HepG2 (cell line): ENCODE measurements around the gene CRYZ. TPM values are rescaled to one million over a fixed set of nuclear protein-coding genes. Genes with fewer than 3 reads are reported as not detected.

Experiments
- AFF4 ChIP-seq: sonication (generic); formaldehyde crosslinking; IDR thresholded peaks from 2 replicates; pipeline ENCODE4 v1.4.0; 2020; ENCODE audit warnings: missing genetic modification reagents
- ETS1 ChIP-seq: sonication (generic); formaldehyde crosslinking; IDR thresholded peaks from 2 replicates; pipeline ENCODE4 v1.4.0; 2020; ENCODE audit warnings: missing genetic modification reagents
- FOXK2 ChIP-seq: fragments of 450-650 bp; IDR thresholded peaks from 2 replicates; pipeline ENCODE4 v1.6.1; 2016
- HOXD1 ChIP-seq: sonication (generic); formaldehyde crosslinking; IDR thresholded peaks from 2 replicates; pipeline ENCODE4 v1.5.0; 2020; ENCODE audit warnings: missing genetic modification reagents
- IRF9 ChIP-seq: sonication (generic); formaldehyde crosslinking; IDR thresholded peaks from 2 replicates; pipeline ENCODE4 v1.8.0; 2022; ENCODE audit warnings: missing genetic modification reagents, mild to moderate bottlenecking, borderline replicate concordance
- MYC ChIP-seq: sonication (generic); formaldehyde crosslinking; IDR thresholded peaks from 2 replicates; pipeline ENCODE4 v1.9.0; 2021; ENCODE audit warnings: missing genetic modification reagents, borderline replicate concordance
- SIN3A ChIP-seq: IDR thresholded peaks from 2 replicates; pipeline ENCODE4 v1.6.1; 2011; ENCODE audit warnings: low read depth, mild to moderate bottlenecking, control low read depth, low read length, borderline replicate concordance
- TEF ChIP-seq: sonication (generic); formaldehyde crosslinking; IDR thresholded peaks from 2 replicates; pipeline ENCODE4 v1.5.0; 2020; ENCODE audit warnings: missing genetic modification reagents
- polyA plus RNA-seq, 8 experiments: library from polyadenylated mRNA; depleted of rRNA in 3 of 8; stranded (reverse) in 7 of 8; unstranded in 1 of 8; fragments of >200 nt; fragmentation: Illumina TruSeq in 4 of 8; extraction: Trizol in 4 of 8; gene quantifications; 2 replicates each; pipeline versions ENCODE4 v1.2.1 to v1.2.3, GENCODE V29; 2011 to 2016; ENCODE audit warnings: low read depth in 4 of 8, missing spikeins in 1 of 8, mixed read lengths in 1 of 8; ENCODE audit not compliant: insufficient read depth in 1 of 8
- total RNA-seq, 5 experiments: library from RNA; depleted of rRNA; stranded (reverse); fragments of >200 nt; fragmentation: Illumina TruSeq; extraction: Trizol; gene quantifications; 2 replicates each; pipeline ENCODE4 v1.2.3, GENCODE V29; 2016; ENCODE audit warnings: low read depth in 1 of 5
- TF ChIP-seq, protein P1 (sequence below): sonication (generic); formaldehyde crosslinking; IDR thresholded peaks from 2 replicates; pipeline ENCODE4 v1.5.1; 2020; ENCODE audit warnings: mild to moderate bottlenecking, missing genetic modification reagents, moderate library complexity
- TF ChIP-seq, protein P2 (sequence below): sonication (generic); formaldehyde crosslinking; IDR thresholded peaks from 2 replicates; pipeline ENCODE4 v1.4.0; 2020; ENCODE audit warnings: mild to moderate bottlenecking, missing genetic modification reagents
- TF ChIP-seq, protein P3 (sequence below): IDR thresholded peaks from 2 replicates; pipeline ENCODE4 v1.6.1; 2016; ENCODE audit warnings: low read depth

The CRYZ gene
- total and polyA plus RNA-seq, 2 of the 13 experiments (the other 11 are each of a cell fraction or from before 2014, with no cell fraction given), result 115 to 211 TPM

DNA sequence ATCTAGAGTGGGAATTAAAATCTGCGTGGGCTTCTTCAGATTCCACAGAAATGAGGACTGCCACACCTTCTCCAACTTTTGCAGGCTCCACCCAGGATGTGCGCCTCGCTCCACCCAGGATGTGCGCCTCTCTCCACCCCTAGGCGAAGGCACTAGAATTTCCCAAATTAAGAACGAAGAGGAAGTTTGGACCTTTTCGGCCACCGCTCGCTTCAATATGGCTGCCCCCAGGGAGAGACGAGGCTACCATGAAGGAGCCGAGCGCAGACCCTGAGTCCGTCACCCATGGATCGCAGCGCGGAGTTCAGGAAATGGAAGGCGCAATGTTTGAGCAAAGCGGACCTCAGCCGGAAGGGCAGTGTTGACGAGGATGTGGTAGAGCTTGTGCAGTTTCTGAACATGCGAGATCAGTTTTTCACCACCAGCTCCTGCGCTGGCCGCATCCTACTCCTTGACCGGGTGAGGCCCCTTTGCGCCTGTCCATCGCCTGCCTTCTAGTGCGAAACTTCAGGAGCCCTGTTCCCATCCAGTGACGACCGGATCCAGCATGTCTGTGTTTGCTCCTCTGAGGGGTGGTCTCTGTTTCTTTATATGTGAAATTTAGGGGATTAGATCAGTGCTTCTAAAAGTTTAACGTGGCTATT is at the start of gene CRYZ, which contains the start of gene TYW3 (continued):
- peak; percentile 87 for TF ChIP-seq IRF9 (CRISPR knock-in tag)
- TF ChIP-seq FOXK2, result no peak
- TF ChIP-seq, protein P1, sequence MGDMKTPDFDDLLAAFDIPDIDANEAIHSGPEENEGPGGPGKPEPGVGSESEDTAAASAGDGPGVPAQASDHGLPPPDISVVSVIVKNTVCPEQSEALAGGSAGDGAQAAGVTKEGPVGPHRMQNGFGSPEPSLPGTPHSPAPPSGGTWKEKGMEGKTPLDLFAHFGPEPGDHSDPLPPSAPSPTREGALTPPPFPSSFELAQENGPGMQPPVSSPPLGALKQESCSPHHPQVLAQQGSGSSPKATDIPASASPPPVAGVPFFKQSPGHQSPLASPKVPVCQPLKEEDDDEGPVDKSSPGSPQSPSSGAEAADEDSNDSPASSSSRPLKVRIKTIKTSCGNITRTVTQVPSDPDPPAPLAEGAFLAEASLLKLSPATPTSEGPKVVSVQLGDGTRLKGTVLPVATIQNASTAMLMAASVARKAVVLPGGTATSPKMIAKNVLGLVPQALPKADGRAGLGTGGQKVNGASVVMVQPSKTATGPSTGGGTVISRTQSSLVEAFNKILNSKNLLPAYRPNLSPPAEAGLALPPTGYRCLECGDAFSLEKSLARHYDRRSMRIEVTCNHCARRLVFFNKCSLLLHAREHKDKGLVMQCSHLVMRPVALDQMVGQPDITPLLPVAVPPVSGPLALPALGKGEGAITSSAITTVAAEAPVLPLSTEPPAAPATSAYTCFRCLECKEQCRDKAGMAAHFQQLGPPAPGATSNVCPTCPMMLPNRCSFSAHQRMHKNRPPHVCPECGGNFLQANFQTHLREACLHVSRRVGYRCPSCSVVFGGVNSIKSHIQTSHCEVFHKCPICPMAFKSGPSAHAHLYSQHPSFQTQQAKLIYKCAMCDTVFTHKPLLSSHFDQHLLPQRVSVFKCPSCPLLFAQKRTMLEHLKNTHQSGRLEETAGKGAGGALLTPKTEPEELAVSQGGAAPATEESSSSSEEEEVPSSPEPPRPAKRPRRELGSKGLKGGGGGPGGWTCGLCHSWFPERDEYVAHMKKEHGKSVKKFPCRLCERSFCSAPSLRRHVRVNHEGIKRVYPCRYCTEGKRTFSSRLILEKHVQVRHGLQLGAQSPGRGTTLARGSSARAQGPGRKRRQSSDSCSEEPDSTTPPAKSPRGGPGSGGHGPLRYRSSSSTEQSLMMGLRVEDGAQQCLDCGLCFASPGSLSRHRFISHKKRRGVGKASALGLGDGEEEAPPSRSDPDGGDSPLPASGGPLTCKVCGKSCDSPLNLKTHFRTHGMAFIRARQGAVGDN (CRISPR knock-in tag), result peak; percentile 93
- TF ChIP-seq, protein P2, sequence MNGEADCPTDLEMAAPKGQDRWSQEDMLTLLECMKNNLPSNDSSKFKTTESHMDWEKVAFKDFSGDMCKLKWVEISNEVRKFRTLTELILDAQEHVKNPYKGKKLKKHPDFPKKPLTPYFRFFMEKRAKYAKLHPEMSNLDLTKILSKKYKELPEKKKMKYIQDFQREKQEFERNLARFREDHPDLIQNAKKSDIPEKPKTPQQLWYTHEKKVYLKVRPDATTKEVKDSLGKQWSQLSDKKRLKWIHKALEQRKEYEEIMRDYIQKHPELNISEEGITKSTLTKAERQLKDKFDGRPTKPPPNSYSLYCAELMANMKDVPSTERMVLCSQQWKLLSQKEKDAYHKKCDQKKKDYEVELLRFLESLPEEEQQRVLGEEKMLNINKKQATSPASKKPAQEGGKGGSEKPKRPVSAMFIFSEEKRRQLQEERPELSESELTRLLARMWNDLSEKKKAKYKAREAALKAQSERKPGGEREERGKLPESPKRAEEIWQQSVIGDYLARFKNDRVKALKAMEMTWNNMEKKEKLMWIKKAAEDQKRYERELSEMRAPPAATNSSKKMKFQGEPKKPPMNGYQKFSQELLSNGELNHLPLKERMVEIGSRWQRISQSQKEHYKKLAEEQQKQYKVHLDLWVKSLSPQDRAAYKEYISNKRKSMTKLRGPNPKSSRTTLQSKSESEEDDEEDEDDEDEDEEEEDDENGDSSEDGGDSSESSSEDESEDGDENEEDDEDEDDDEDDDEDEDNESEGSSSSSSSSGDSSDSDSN (CRISPR knock-in tag), result peak; percentile 81
- TF ChIP-seq, protein P3, sequence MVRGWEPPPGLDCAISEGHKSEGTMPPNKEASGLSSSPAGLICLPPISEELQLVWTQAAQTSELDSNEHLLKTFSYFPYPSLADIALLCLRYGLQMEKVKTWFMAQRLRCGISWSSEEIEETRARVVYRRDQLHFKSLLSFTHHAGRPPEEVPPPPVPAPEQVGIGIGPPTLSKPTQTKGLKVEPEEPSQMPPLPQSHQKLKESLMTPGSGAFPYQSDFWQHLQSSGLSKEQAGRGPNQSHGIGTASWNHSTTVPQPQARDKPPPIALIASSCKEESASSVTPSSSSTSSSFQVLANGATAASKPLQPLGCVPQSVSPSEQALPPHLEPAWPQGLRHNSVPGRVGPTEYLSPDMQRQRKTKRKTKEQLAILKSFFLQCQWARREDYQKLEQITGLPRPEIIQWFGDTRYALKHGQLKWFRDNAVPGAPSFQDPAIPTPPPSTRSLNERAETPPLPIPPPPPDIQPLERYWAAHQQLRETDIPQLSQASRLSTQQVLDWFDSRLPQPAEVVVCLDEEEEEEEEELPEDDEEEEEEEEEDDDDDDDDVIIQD (CRISPR knock-in tag), result 0 out of 2 replicates have a peak, but pooled peaks have one; percentile 48
- peak; percentile 75; the same call in 1 of the 2 replicates for TF ChIP-seq SIN3A
- TF ChIP-seq TEF (CRISPR knock-in tag), result no peak
- TF ChIP-seq HOXD1, result 0 out of 2 replicates have a peak, but pooled peaks have one; percentile 18
- TF ChIP-seq MYC (CRISPR knock-in tag), result peak; percentile 81; the same call in 1 of the 2 replicates
- no peak for TF ChIP-seq ETS1 (CRISPR knock-in tag)
- no peak for TF ChIP-seq AFF4 (CRISPR knock-in tag)
